PC-3 (cell line): ENCODE data around the gene SLC26A1. TPM values are rescaled to one million over a fixed set of nuclear protein-coding genes. Genes with fewer than 3 reads are reported as not detected.
A peak's percentile ranks its signal among the peaks of the same experiment; 100 is the strongest.

Experiments used
- ATAC-seq: fragments of 200-7000 bp; cut with Tn5 transposase; 2 replicates; pipeline ENCODE4 v1.9.1; 2020; ENCODE audit warnings: mild to moderate bottlenecking, moderate library complexity
- BruUV-seq: library from RNA; stranded (reverse); fragments of 400-500 nt; replicated peaks from 2 replicates; lab custom pipeline; 2021; lab: Mats Ljungman, UMichigan
- CTCF ChIA-PET: fragments of 300-600 bp; sonication (Branson Sonifier 250); formaldehyde crosslinking; loops from one replicate; lab custom pipeline; 2022; ENCODE audit warnings: antibody characterized with exemption; lab: Charles Lee
- POLR2A ChIA-PET: fragments of 300-600 bp; sonication (Branson Sonifier 250); formaldehyde crosslinking; loops from one replicate; lab custom pipeline; 2022; ENCODE audit warnings: antibody characterized with exemption; ENCODE audit not compliant: unreplicated experiment; lab: Charles Lee
- DNase-seq: peaks from one replicate; pipeline ENCODE4 v3.0.0-alpha.2; 2015
- H2AFZ ChIP-seq: fragments of 300-600 bp; sonication (generic); 2 replicates; pipeline ENCODE4 v1.6.0; 2016; ENCODE audit warnings: antibody characterized with exemption, low read length
- H3F3A ChIP-seq: fragments of 300-600 bp; sonication (generic); one replicate; pipeline ENCODE4 v1.6.0; 2017; ENCODE audit warnings: antibody characterized with exemption, low read length, control low read depth, mild to moderate bottlenecking; ENCODE audit not compliant: unreplicated experiment
- H3K27ac ChIP-seq: fragments of 300-600 bp; sonication (generic); 2 replicates; pipeline ENCODE4 v1.5.1; 2016; ENCODE audit warnings: mild to moderate bottlenecking, low read length
- H3K27me3 ChIP-seq: fragments of 300-600 bp; sonication (generic); 2 replicates; pipeline ENCODE4 v1.6.1; 2016; ENCODE audit warnings: low read length, mixed read lengths
- H3K36me3 ChIP-seq: fragments of 300-600 bp; sonication (generic); 2 replicates; pipeline ENCODE4 v1.6.1; 2016; ENCODE audit warnings: low read depth, mixed run types, low read length, mixed read lengths
- H3K4me1 ChIP-seq: fragments of 300-600 bp; sonication (generic); 2 replicates; pipeline ENCODE4 v1.5.1; 2016; ENCODE audit warnings: low read length; ENCODE audit not compliant: insufficient read depth
- H3K4me2 ChIP-seq: fragments of 300-600 bp; sonication (generic); 2 replicates; pipeline ENCODE4 v1.6.0; 2016; ENCODE audit warnings: low read length
- H3K4me3 ChIP-seq: fragments of 300-600 bp; sonication (generic); 2 replicates; pipeline ENCODE4 v1.5.1; 2016; ENCODE audit warnings: mild to moderate bottlenecking, low read length, mixed read lengths
- H3K79me2 ChIP-seq: fragments of 300-600 bp; sonication (generic); 2 replicates; pipeline ENCODE4 v1.6.1; 2017; ENCODE audit warnings: low read length, mixed read lengths
- H3K9ac ChIP-seq: fragments of 300-600 bp; sonication (generic); 2 replicates; pipeline ENCODE4 v1.6.0; 2016; ENCODE audit warnings: mild to moderate bottlenecking, low read length
- H3K9me2 ChIP-seq: fragments of 300-600 bp; sonication (generic); replicated peaks from 2 replicates; pipeline ENCODE4 v1.6.1; 2016; ENCODE audit warnings: mixed run types, low read length, mixed read lengths
- H3K9me3 ChIP-seq: fragments of 300-600 bp; sonication (generic); 2 replicates; pipeline ENCODE4 v1.6.1; 2016; ENCODE audit warnings: low read length, mixed read lengths
- H4K20me1 ChIP-seq: fragments of 300-600 bp; sonication (generic); 2 replicates; pipeline ENCODE4 v1.6.1; 2016; ENCODE audit warnings: low read length, mixed read lengths
- EZH2 ChIP-seq: fragments of 300-600 bp; sonication (generic); IDR thresholded peaks from one replicate; pipeline ENCODE4 v1.6.1; 2017; ENCODE audit warnings: antibody characterized with exemption, mild to moderate bottlenecking, low read length; ENCODE audit not compliant: unreplicated experiment
- EZH2phosphoT487 ChIP-seq: fragments of 300-600 bp; sonication (generic); IDR thresholded peaks from 2 replicates; pipeline ENCODE4 v1.6.1; 2018; ENCODE audit warnings: mild to moderate bottlenecking, antibody characterized with exemption, low read length, borderline replicate concordance
- intact Hi-C: fragments of 100-400 bp; cut with micrococcal nuclease; formaldehyde crosslinking; loops from 2 replicates; pipeline ENCODE4 v1.9.0; 2023
- total RNA-seq: library from RNA; depleted of rRNA; stranded (reverse); fragments of >200 nt; gene quantifications from 2 replicates; pipeline ENCODE4 v1.2.3, GENCODE V29; 2014
- TF ChIP-seq, protein P1 (sequence below): fragments of 300-600 bp; sonication (generic); conservative IDR thresholded peaks from 2 replicates; pipeline ENCODE4 v1.5.1; 2017; ENCODE audit warnings: antibody characterized with exemption, low read depth, mild to moderate bottlenecking, low read length

SLC26A1 gene
- total RNA-seq, 1 experiment from 2014 or later, result not detected

- Histone ChIP-seq H4K20me1 (no peaks in the 10 kb centered on the region), H3K79me2 (no peaks in the 10 kb centered on the region), H3K9me3 (no peaks in the 10 kb centered on the region), H3K4me2 (no peak overlapping the region), H3K9ac (no peak overlapping the region), H3F3A (no peaks in the 10 kb centered on the region), H3K27ac (no peak overlapping the region), H3K27me3 (no peaks in the 10 kb centered on the region), H3K4me1 (no peaks in the 10 kb centered on the region), H3K4me3 (no peak overlapping the region), H2AFZ (no peak overlapping the region), H3K9me2 (no peaks in the 10 kb centered on the region), H3K36me3 (no peaks in the 10 kb centered on the region)
- ChIA-PET POLR2A (no interaction called here), CTCF (no interaction called here)
- intact Hi-C loops, result no loop called here
- ATAC-seq (no peak), DNase-seq (no peak)
- no TSS peak for BruUV-seq
- TF ChIP-seq EZH2phosphoT487 (no peak), EZH2 (no peak)
- TF ChIP-seq, protein P1, sequence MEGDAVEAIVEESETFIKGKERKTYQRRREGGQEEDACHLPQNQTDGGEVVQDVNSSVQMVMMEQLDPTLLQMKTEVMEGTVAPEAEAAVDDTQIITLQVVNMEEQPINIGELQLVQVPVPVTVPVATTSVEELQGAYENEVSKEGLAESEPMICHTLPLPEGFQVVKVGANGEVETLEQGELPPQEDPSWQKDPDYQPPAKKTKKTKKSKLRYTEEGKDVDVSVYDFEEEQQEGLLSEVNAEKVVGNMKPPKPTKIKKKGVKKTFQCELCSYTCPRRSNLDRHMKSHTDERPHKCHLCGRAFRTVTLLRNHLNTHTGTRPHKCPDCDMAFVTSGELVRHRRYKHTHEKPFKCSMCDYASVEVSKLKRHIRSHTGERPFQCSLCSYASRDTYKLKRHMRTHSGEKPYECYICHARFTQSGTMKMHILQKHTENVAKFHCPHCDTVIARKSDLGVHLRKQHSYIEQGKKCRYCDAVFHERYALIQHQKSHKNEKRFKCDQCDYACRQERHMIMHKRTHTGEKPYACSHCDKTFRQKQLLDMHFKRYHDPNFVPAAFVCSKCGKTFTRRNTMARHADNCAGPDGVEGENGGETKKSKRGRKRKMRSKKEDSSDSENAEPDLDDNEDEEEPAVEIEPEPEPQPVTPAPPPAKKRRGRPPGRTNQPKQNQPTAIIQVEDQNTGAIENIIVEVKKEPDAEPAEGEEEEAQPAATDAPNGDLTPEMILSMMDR, result no peak
Observed at GRCh38 chr4:963276-964225, 29.7 kb downstream of the SLC26A1 start.

GRCh38 chr4:962231-963208 is 30.7 kb downstream of the SLC26A1 start:
- no peaks in the 10 kb centered on the region for H3K79me2 ChIP-seq
- H4K20me1 ChIP-seq, result no peaks in the 10 kb centered on the region
- H3K9me3 ChIP-seq, result no peaks in the 10 kb centered on the region
- intact Hi-C loops, result no loop called here
- no peaks in the 10 kb centered on the region for H3F3A ChIP-seq
- peak; percentile 6; the same call in 1 of the 2 replicates for ATAC-seq
- H3K36me3 ChIP-seq, result no peaks in the 10 kb centered on the region
- DNase-seq, result no peak
- H3K4me2 ChIP-seq, result no peak overlapping the region
- POLR2A ChIA-PET, result no interaction called here
- H3K9me2 ChIP-seq, result no peaks in the 10 kb centered on the region
- CTCF ChIA-PET, result no interaction called here
- H3K27me3 ChIP-seq, result no peaks in the 10 kb centered on the region
- TF ChIP-seq, protein P1, result no peak
- TF ChIP-seq EZH2phosphoT487 (no peak), EZH2 (no peak)
- H2AFZ ChIP-seq, result no peak overlapping the region
- no peak overlapping the region for H3K4me3 ChIP-seq
- no TSS peak for BruUV-seq
- H3K27ac ChIP-seq, result no peak overlapping the region
- H3K4me1 ChIP-seq, result no peaks in the 10 kb centered on the region
- H3K9ac ChIP-seq, result no peak overlapping the region
